ENCODE results near the gene MYO9B. TPM values are rescaled to one million over a fixed set of nuclear protein-coding genes. Genes with fewer than 3 reads are reported as not detected.
"Not testable (repeated sequence)": the region's sequence is repeated elsewhere in the genome, so short reads cannot be mapped to it uniquely, and the experiment has no call there.

The MYO9B gene
- total RNA-seq, 5 donors from 2014 or later (not counting 1 experiment from before 2014, with no cell fraction given) = 185 to 220 (median 202) TPM

GRCh38 chr19:17101686-17102628 is 26.4 kb downstream of the MYO9B start:
- Mint-ChIP-seq H3K27ac (no peak overlapping the region), H3K27me3 (no peaks in the 10 kb centered on the region), H3K4me1 (peaks cover 38 to 39% (median 39%) of the 10 kb centered on the region in 3 donors), H3K9me3 (peaks cover 0 to 4% (median 0%) of the 10 kb centered on the region in 3 donors), H3K4me3 (no peak overlapping the region), H3K36me3 (peaks cover 36% of the 10 kb centered on the region)
- over 99% methylated on average over 34 of the region's 59 CpGs for WGBS (ENCODE audit: insufficient coverage)
- no peak overlapping the region for H3K27ac ChIP-seq (ENCODE audit: low read length)
- H3K27me3 ChIP-seq (replicated peaks in 1 of 2; ENCODE audit: control insufficient read depth in 2 of 2, extremely low read depth in 1 of 2, insufficient read depth in 2 of 2, low read length in 1 of 2) = no peaks in the 10 kb centered on the region
- CTCF ChIA-PET = no interaction called here
- no peaks in the 10 kb centered on the region for H3K9me3 ChIP-seq
- DNase-seq (no peak), ATAC-seq (replicated peaks in 1 of 4) (no peak)
- H3K4me1 ChIP-seq (ENCODE audit: control insufficient read depth in 1 of 2, extremely low read depth in 1 of 2, insufficient read depth in 2 of 2, low read length in 2 of 2) = peaks cover 0 to 17% of the 10 kb centered on the region in 2 experiments
- POLR2A ChIA-PET = no interaction called here
- H3K4me3 ChIP-seq (ENCODE audit: control insufficient read depth in 1 of 2, extremely low read depth in 1 of 2, low read length in 1 of 2) = no peak overlapping the region
- H3K36me3 ChIP-seq (ENCODE audit: control insufficient read depth in 2 of 2, extremely low read depth in 1 of 2, insufficient read depth in 1 of 2, low read length in 1 of 2) = peaks cover 52 to 56% of the 10 kb centered on the region in 2 donors

GRCh38 chr19:17103177-17103576 is 27.6 kb downstream of the MYO9B start:
- H3K27me3 Mint-ChIP-seq = no peaks in the 10 kb centered on the region
- H3K9me3 ChIP-seq = no peaks in the 10 kb centered on the region
- peak overlapping the region in 1 of 2 donors; percentile 23 for H3K4me3 ChIP-seq (ENCODE audit: control insufficient read depth in 1 of 2, extremely low read depth in 1 of 2, low read length in 1 of 2)
- WGBS (ENCODE audit: insufficient coverage) = 76% methylated on average over 3 of the region's 3 CpGs
- H3K36me3 Mint-ChIP-seq = peaks cover 39% of the 10 kb centered on the region
- ATAC-seq (replicated peaks in 1 of 4) = no peak
- ChIA-PET CTCF (interaction anchor here in 1 of 2 donors (0.6 kb wide), 1 partner anchor 138 kb away, joined by 3 read pairs; no protein-coding TSS in a partner anchor), POLR2A (interaction anchor here in 1 of 2 donors (0.6 kb wide), 1 partner anchor 298 kb away, joined by 3 read pairs; no protein-coding TSS in a partner anchor)
- H3K4me1 ChIP-seq (ENCODE audit: control insufficient read depth in 1 of 2, extremely low read depth in 1 of 2, insufficient read depth in 2 of 2, low read length in 2 of 2) = peaks cover 0 to 12% of the 10 kb centered on the region in 2 experiments
- H3K4me3 Mint-ChIP-seq = no peak overlapping the region
- H3K4me1 Mint-ChIP-seq = peaks cover 36 to 42% (median 41%) of the 10 kb centered on the region in 3 donors
- no peak overlapping the region for H3K27ac ChIP-seq (ENCODE audit: low read length)
- peaks cover 0 to 4% (median 0%) of the 10 kb centered on the region in 3 donors for H3K9me3 Mint-ChIP-seq
- DNase-seq = peak in 1 of 35 experiments; percentile 34
- peaks cover 52 to 60% of the 10 kb centered on the region in 2 donors for H3K36me3 ChIP-seq (ENCODE audit: control insufficient read depth in 2 of 2, extremely low read depth in 1 of 2, insufficient read depth in 1 of 2, low read length in 1 of 2)
- H3K27me3 ChIP-seq (replicated peaks in 1 of 2; ENCODE audit: control insufficient read depth in 2 of 2, extremely low read depth in 1 of 2, insufficient read depth in 2 of 2, low read length in 1 of 2) = no peaks in the 10 kb centered on the region
- H3K27ac Mint-ChIP-seq = no peak overlapping the region

- no peak overlapping the region for H3K4me3 Mint-ChIP-seq
- ChIA-PET POLR2A (no interaction called here), CTCF (no interaction called here)
- no peak overlapping the region for H3K27ac Mint-ChIP-seq
- Histone ChIP-seq H3K27me3 (replicated peaks in 1 of 2; ENCODE audit: control insufficient read depth in 2 of 2, extremely low read depth in 1 of 2, insufficient read depth in 2 of 2, low read length in 1 of 2) (no peaks in the 10 kb centered on the region), H3K4me3 (ENCODE audit: control insufficient read depth in 1 of 2, extremely low read depth in 1 of 2, low read length in 1 of 2) (no peak overlapping the region), H3K27ac (ENCODE audit: low read length) (no peak overlapping the region), H3K4me1 (ENCODE audit: control insufficient read depth in 1 of 2, extremely low read depth in 1 of 2, insufficient read depth in 2 of 2, low read length in 2 of 2) (peaks cover 0 to 13% of the 10 kb centered on the region in 2 experiments), H3K36me3 (ENCODE audit: control insufficient read depth in 2 of 2, extremely low read depth in 1 of 2, insufficient read depth in 1 of 2, low read length in 1 of 2) (peaks cover 52 to 60% of the 10 kb centered on the region in 2 donors), H3K9me3 (no peaks in the 10 kb centered on the region)
- DNase-seq = no peak
- ATAC-seq (replicated peaks in 1 of 4) = no peak
- peaks cover 36% of the 10 kb centered on the region for H3K36me3 Mint-ChIP-seq
- no peaks in the 10 kb centered on the region for H3K27me3 Mint-ChIP-seq
- WGBS (ENCODE audit: insufficient coverage) = no CpG with 5 or more reads among the region's 7 CpGs
- peaks cover 0 to 4% (median 0%) of the 10 kb centered on the region in 3 donors for H3K9me3 Mint-ChIP-seq
- peaks cover 34 to 42% (median 38%) of the 10 kb centered on the region in 3 donors for H3K4me1 Mint-ChIP-seq
These were observed 29.1 kb downstream of the MYO9B start for GRCh38 chr19:17104679-17105078.

- Mint-ChIP-seq H3K27me3 (no peaks in the 10 kb centered on the region), H3K27ac (peak overlapping the region in 1 of 2 donors; percentile 22), H3K4me3 (no peak overlapping the region), H3K4me1 (peaks cover 39 to 48% (median 45%) of the 10 kb centered on the region in 3 donors), H3K9me3 (peaks cover 0 to 4% (median 0%) of the 10 kb centered on the region in 3 donors), H3K36me3 (peaks cover 35% of the 10 kb centered on the region)
- Histone ChIP-seq H3K4me1 (ENCODE audit: control insufficient read depth in 1 of 2, extremely low read depth in 1 of 2, insufficient read depth in 2 of 2, low read length in 2 of 2) (peaks cover 0 to 21% of the 10 kb centered on the region in 2 experiments), H3K9me3 (no peaks in the 10 kb centered on the region), H3K27me3 (replicated peaks in 1 of 2; ENCODE audit: control insufficient read depth in 2 of 2, extremely low read depth in 1 of 2, insufficient read depth in 2 of 2, low read length in 1 of 2) (no peaks in the 10 kb centered on the region), H3K27ac (ENCODE audit: low read length) (no peak overlapping the region), H3K4me3 (ENCODE audit: control insufficient read depth in 1 of 2, extremely low read depth in 1 of 2, low read length in 1 of 2) (no peak overlapping the region), H3K36me3 (ENCODE audit: control insufficient read depth in 2 of 2, extremely low read depth in 1 of 2, insufficient read depth in 1 of 2, low read length in 1 of 2) (peaks cover 50 to 69% of the 10 kb centered on the region in 2 donors)
- DNase-seq (no peak), ATAC-seq (replicated peaks in 1 of 4) (no peak)
- POLR2A ChIA-PET = no interaction called here
- 100% methylated on average over 3 of the region's 3 CpGs for WGBS (ENCODE audit: insufficient coverage)
- CTCF ChIA-PET = interaction anchor here in 1 of 2 donors (0.7 kb wide), 1 partner anchor 848 kb away, joined by 3 read pairs; no protein-coding TSS in a partner anchor
These were observed 30.0 kb downstream of the MYO9B start for GRCh38 chr19:17105556-17105955.

- H3K27ac Mint-ChIP-seq; H3K9me3 Mint-ChIP-seq; ATAC-seq (replicated peaks in 1 of 4); H3K9me3 ChIP-seq; POLR2A ChIA-PET; CTCF ChIA-PET; DNase-seq; H3K4me3 ChIP-seq (ENCODE audit: control insufficient read depth in 1 of 2, extremely low read depth in 1 of 2, low read length in 1 of 2); H3K27me3 Mint-ChIP-seq; H3K4me3 Mint-ChIP-seq; H3K27me3 ChIP-seq (replicated peaks in 1 of 2; ENCODE audit: control insufficient read depth in 2 of 2, extremely low read depth in 1 of 2, insufficient read depth in 2 of 2, low read length in 1 of 2); H3K27ac ChIP-seq (ENCODE audit: low read length): not testable (repeated sequence)
- Mint-ChIP-seq H3K36me3 (peaks cover 30% of the 10 kb centered on the region), H3K4me1 (peaks cover 43 to 52% (median 47%) of the 10 kb centered on the region in 3 donors)
- H3K36me3 ChIP-seq (ENCODE audit: control insufficient read depth in 2 of 2, extremely low read depth in 1 of 2, insufficient read depth in 1 of 2, low read length in 1 of 2) = peaks cover 39 to 69% of the 10 kb centered on the region in 2 donors
- 100% methylated on average over 2 of the region's 4 CpGs for WGBS (ENCODE audit: insufficient coverage)
- H3K4me1 ChIP-seq (ENCODE audit: control insufficient read depth in 1 of 2, extremely low read depth in 1 of 2, insufficient read depth in 2 of 2, low read length in 2 of 2) = peaks cover 0 to 25% of the 10 kb centered on the region in 2 experiments
These were observed 31.4 kb downstream of the MYO9B start for GRCh38 chr19:17106964-17107363.

- Mint-ChIP-seq H3K4me1 (peaks cover 40 to 55% (median 49%) of the 10 kb centered on the region in 3 donors), H3K4me3 (no peak overlapping the region), H3K27me3 (no peaks in the 10 kb centered on the region), H3K9me3 (no peaks in the 10 kb centered on the region), H3K27ac (peak overlapping the region in 1 of 2 donors; percentile 34), H3K36me3 (peaks cover 24% of the 10 kb centered on the region)
- Histone ChIP-seq H3K27me3 (replicated peaks in 1 of 2; ENCODE audit: control insufficient read depth in 2 of 2, extremely low read depth in 1 of 2, insufficient read depth in 2 of 2, low read length in 1 of 2) (no peaks in the 10 kb centered on the region), H3K4me3 (ENCODE audit: control insufficient read depth in 1 of 2, extremely low read depth in 1 of 2, low read length in 1 of 2) (no peak overlapping the region), H3K27ac (ENCODE audit: low read length) (no peak overlapping the region), H3K36me3 (ENCODE audit: control insufficient read depth in 2 of 2, extremely low read depth in 1 of 2, insufficient read depth in 1 of 2, low read length in 1 of 2) (peaks cover 30 to 67% of the 10 kb centered on the region in 2 donors), H3K9me3 (no peaks in the 10 kb centered on the region), H3K4me1 (ENCODE audit: control insufficient read depth in 1 of 2, extremely low read depth in 1 of 2, insufficient read depth in 2 of 2, low read length in 2 of 2) (peaks cover 0 to 28% of the 10 kb centered on the region in 2 experiments)
- ChIA-PET POLR2A (no interaction called here), CTCF (no interaction called here)
- no peak for ATAC-seq (replicated peaks in 1 of 4)
- WGBS (ENCODE audit: insufficient coverage) = 91% methylated on average over 21 of the region's 27 CpGs
- DNase-seq = peak in 1 of 35 experiments; percentile 36
These were observed 32.2 kb downstream of the MYO9B start for GRCh38 chr19:17107546-17108452.

Measured in T-cell (primary cell).